GM12801 (cell line): ENCODE results near the gene ZNF346.

ENCODE experiments used
- CTCF ChIP-seq: IDR thresholded peaks from one replicate; pipeline ENCODE4 v1.5.1; 2011; ENCODE audit warnings: control low read depth; ENCODE audit not compliant: insufficient read length; ENCODE audit errors: extremely low read depth

The ZNF346 gene

GRCh38 chr5:177025101-177025601 is 2.7 kb downstream of the ZNF346 start:
- no peak for TF ChIP-seq CTCF

- TF ChIP-seq CTCF, result no peak
Measured at GRCh38 chr5:177027665-177028064, 5.2 kb downstream of the ZNF346 start.

- no peak for TF ChIP-seq CTCF
Measured at GRCh38 chr5:177029498-177029897, 7.0 kb downstream of the ZNF346 start.

GRCh38 chr5:177035976-177036375 is 13.5 kb downstream of the ZNF346 start:
- TF ChIP-seq CTCF, result no peak

GRCh38 chr5:177036443-177036842 is 13.9 kb downstream of the ZNF346 start:
- no peak for TF ChIP-seq CTCF

- no peak for TF ChIP-seq CTCF
Measured at GRCh38 chr5:177036921-177037320, 14.4 kb downstream of the ZNF346 start.

- no peak for TF ChIP-seq CTCF
Measured at GRCh38 chr5:177040814-177041420, 18.4 kb downstream of the ZNF346 start.
